Neural progenitor cell (in vitro differentiated cells): ENCODE data around the gene ACOT4. TPM values are rescaled to one million over a fixed set of nuclear protein-coding genes. Genes with fewer than 3 reads are reported as not detected.

Source experiments
- total RNA-seq: library from RNA; depleted of rRNA; stranded (reverse); fragments of >200 nt; gene quantifications from 2 replicates; pipeline ENCODE4 v1.2.3, GENCODE V29; 2015; ENCODE audit warnings: low replicate concordance

The ACOT4 gene
- total RNA-seq, 1 donor from 2014 or later: not detected

Other genes starting within 250 kb of the ACOT4 start
- 33.5 and 37.2 TPM in 2 replicates for gene NUMB, start 133.3 kb upstream of the ACOT4 start, total RNA-seq
- gene RIOX1, start 100.9 kb upstream of the ACOT4 start, total RNA-seq: 14.9 and 28.8 TPM in 2 replicates
- 0.31 and 0.94 TPM in 2 replicates for gene ACOT1, start 54.7 kb upstream of the ACOT4 start, total RNA-seq
- gene HEATR4, start 32.9 kb upstream of the ACOT4 start, total RNA-seq: 0.06 TPM in 1 of 2 replicates, not detected in the other
- 1.1 and 2.4 TPM in 2 replicates for gene ACOT2, start 22.7 kb upstream of the ACOT4 start, total RNA-seq
- not detected in 2 replicates for gene ACOT6, start 20.6 kb downstream of the ACOT4 start, total RNA-seq
- gene DNAL1, start 53.1 kb downstream of the ACOT4 start, total RNA-seq: 11.7 and 29.4 TPM in 2 replicates
- gene PNMA1, start 122.5 kb downstream of the ACOT4 start, total RNA-seq: 25.9 and 37.3 TPM in 2 replicates